GM19397 (cell line): ENCODE data around the gene REV1.
"Not testable (repeated sequence)": the region's sequence is repeated elsewhere in the genome, so short reads cannot be mapped to it uniquely, and the experiment has no call there.

Experiments
- ATAC-seq: cut with Tn5 transposase; IDR thresholded peaks from one replicate; pipeline ENCODE4 v1.9.1; 2021; ENCODE audit warnings: mild to moderate bottlenecking, moderate library complexity; ENCODE audit not compliant: unreplicated experiment

REV1 gene

GRCh38 chr2:99487906-99488305 is 1.9 kb downstream of the REV1 start:
- no peak for ATAC-seq

DNA sequence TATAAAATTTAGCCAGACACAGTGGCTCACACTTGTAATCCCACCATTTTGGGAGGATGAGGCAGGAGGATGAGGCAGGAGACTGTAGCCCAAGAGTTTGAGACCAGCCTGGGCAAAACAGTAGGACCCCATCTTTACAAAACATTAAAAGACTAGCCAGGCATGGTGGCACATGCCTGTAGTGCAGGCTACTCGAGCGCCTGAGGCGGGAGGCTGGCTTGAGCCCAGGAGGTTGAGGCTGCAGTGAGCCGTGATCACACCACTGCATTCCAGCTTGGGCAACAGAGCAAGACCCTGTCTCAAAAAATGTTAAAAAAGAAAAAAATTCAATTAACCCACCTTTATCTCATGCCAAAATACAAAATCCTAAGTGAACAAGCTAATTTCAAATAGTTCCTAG is 4.0 kb downstream of the REV1 start:
- ATAC-seq: no peak

GRCh38 chr2:99485411-99485810 is 4.4 kb downstream of the REV1 start:
- ATAC-seq: no peak

DNA sequence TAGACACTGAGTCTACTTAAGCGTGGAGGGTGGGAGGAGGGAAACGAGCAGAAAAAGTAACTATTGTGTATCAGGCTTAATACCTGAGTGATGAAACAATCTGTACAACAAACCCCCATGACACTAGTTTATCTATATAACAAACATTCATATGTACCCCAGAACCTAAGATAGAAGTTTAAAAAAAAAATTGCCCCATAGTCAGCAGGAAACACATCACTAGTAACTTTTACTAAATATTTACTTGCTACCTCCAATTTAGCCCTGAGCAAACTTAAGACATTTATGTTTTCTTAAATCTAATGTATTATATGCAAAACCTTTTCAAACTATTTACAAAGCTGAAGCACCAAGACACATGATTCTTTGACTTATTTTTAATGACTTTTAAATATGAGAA is 5.6 kb downstream of the REV1 start:
- ATAC-seq: no peak

- no peak for ATAC-seq
Measured at GRCh38 chr2:99481941-99482340, 7.9 kb downstream of the REV1 start.

DNA sequence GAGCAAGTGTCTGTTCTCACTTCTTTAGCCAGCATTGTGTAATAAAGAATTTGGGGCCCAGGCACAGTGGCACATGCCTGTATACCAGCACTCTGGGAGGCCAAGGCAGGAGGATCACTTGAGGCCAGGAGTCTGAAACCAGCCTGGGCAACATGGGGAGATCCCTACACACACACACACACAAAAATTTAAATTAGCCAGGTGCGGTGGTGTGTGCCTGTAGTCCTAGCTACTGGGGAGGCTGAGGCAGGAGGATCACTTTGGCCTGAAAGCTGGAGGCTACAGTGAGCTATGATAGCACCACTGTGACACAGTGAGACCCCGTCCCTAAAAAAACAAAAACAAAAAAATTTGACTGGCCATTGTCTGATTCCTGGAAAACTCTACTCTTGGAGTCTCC is 8.3 kb downstream of the REV1 start:
- no peak for ATAC-seq

GRCh38 chr2:99480390-99480789 is 9.4 kb downstream of the REV1 start:
- no peak for ATAC-seq

DNA sequence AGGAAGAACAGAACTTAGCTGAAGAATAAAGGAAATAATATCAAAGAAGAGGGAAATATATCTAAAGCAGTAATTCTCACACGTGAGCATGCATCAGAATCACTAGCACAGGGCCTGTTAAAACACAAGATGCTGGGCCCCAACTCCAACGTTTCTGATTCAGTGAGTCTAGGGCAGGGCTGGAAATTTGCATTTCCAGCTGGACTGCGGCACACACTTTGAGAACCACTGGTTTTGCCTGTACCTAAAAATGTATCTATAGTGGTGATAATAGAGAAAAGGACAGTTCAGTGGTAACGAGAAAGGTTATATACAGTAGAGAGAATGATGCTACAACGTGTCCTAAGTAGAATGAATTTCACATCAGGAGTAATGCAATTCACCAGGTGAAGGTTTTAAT is 11.2 kb downstream of the REV1 start:
- ATAC-seq: no peak

GRCh38 chr2:99477054-99477453 is 12.8 kb downstream of the REV1 start:
- no peak for ATAC-seq

GRCh38 chr2:99476629-99477028 is 13.2 kb downstream of the REV1 start:
- no peak for ATAC-seq

GRCh38 chr2:99475095-99475494 is 14.7 kb downstream of the REV1 start:
- ATAC-seq: not testable (repeated sequence)

DNA sequence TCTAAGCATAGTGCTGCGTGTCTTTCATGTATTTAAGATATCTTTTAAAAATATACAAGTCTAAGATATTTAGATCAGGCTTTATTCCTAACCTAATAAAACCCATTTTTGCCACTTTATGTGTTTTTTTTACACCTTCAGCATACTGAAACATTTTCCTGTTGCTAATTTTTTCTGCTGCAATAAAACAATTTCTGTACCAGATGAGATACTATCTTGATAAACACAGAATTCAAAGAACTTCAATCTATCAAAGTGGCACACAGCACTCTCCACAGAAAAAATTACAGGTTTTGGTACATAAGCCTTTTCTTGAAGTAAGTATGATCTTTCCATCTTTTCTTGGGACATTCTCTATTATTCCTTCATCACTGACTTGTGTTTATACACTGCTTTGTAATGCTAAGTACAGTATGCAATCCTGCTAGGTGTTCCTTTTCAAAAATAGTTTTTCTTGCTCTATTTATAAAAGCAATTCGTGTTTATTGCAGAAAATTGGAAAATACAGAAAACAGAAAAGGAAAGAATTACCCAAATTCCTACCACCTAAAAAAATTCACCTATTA is 16.2 kb downstream of the REV1 start:
- ATAC-seq: no peak

DNA sequence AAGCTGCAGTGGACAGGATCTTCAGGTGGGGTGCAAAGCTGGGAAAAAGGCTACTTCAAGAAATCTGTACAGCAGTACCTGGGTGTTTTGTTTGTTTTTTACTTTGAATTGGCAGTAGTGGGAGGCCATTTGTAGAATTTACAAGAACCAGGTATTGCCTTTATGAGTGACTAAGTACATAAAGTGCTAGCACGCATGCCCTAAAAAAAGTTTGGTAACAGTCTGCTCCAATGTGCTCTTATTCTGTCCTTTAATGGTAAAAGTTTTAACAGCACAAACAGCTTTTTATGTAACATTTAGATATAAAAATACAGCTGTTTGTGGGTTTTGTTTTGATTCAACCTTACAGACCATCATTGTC is 17.2 kb downstream of the REV1 start:
- ATAC-seq: no peak

GRCh38 chr2:99471654-99472599 is 17.9 kb downstream of the REV1 start:
- ATAC-seq: no peak

DNA sequence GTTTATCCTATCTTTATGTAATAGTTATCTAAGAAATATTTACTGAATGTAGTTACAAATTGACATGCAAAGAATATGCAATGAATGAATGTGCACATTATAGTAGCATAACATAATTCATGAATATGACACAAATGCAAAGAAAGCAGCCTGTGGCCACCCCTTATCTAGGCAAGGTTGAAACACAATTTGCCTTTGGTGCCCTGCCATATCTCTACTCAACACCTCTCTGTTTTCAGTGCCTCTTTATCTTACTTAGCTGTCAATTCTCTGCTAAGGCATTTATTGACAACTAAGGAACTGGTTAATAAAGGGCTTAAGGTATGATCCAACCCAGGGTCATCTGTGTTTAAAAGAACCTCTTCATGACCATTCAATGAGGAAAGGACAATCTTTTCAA is 18.9 kb downstream of the REV1 start:
- no peak for ATAC-seq

DNA sequence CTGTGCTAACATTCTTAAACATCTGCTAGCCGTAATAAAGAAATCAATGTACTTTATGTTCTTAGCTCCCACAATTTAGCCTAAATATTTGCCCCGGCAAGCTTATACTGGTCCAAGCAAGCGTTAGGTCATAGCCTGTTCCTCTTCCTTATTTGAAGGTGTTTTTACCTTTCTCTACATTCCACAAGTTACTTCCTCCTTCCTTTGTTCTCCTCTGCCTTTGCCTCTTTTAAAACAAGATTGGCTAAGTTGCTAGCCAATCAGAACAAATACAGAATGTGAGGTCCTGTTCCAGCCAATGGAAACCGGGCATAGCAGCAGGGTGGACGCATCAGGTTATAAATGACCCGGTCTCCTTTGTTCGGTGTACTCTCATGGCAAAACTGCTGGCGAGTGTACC is 19.4 kb downstream of the REV1 start:
- not testable (repeated sequence) for ATAC-seq

GRCh38 chr2:99469394-99469793 is 20.4 kb downstream of the REV1 start:
- ATAC-seq: no peak

GRCh38 chr2:99468155-99468554 is 21.7 kb downstream of the REV1 start:
- no peak for ATAC-seq

DNA sequence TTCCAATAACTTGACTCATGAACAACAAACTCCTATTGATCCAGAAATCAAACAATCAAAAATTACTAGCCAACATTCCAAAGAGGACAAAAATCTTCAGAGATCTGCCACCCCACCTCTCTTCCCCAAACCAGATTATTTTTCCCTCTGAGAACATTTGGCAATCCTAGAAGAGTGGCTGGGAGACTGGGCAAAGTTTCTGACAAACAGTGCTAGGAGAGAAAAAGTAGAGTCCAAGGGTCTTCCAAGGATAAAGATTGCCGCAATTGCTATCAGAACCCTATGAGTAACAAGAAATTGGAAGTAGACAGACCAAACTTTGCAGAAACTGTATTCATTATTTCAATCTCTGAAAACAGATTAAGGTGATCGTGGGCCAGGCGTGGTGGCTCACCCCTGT is 22.4 kb downstream of the REV1 start:
- ATAC-seq: no peak

DNA sequence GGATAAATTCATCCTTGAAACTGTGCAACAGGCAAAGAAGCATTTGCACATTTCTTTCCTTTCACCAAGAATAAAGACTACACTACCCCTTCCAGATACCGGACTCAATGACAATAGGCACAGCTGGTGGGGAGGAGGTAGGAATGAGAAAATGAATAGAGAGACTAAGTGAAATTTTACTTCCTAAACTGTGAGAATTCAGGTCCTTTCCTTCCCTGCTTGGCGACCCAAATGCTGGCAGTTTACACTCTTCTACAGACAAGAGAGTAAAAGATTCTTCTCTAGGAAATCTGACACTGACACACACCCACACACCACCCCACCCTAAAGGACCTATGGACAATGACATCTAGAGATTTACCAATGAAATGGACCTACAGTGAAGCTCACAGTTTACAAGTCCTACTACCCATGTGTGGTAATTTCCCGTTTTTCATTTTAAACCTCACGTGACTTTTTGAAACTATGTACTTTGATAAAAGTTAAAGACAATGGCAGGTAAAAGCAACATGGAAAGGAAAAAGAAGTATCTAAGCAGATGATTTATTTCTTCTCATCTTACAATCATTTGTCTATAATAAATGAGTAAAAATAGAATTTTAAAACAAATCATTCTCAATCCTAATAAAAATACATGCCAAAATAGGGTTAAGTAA is 27.9 kb downstream of the REV1 start:
- no peak for ATAC-seq

DNA sequence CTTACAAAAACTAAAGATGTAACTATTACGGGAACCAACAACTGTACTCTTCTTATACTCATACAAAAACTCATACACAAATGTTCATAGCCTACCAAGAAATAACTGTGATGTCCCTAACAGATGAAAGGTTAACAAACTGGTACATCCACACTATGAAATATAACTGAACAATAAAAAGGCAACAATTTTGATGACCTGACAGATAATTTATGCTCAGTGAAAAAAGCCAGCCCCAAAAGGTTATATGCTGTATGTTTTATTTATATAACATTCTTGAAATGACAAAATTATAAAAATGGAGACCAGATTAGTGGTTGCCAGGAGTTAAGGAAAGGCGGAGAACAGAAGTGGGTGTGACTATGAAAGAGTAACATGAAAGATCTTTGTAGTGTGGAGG is 31.3 kb downstream of the REV1 start:
- no peak for ATAC-seq

DNA sequence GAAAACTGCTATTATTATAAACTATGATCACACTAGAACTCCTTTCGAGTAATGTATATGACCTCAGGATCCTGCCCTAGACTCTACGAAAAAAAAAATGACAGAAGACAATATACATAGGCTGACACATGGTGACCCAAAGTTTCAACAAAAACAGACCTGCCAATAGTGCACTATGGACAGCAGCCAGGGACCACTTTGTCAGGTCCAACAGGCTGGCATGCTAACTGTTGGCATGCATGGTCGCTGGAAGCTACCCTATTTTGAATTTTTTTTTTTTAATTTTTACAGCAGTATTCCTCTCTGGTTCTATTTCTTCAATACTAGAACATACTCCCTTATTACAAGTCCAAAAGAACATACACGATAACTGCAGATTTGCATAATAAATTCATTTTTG is 38.1 kb downstream of the REV1 start:
- ATAC-seq: no peak
